22Rv1 (cell line): ENCODE measurements around the gene C14orf132.

Source experiments
- CTCF ChIP-seq: fragments of 450-650 bp; IDR thresholded peaks from 2 replicates; pipeline ENCODE4 v1.5.1; 2017; ENCODE audit warnings: mild to moderate bottlenecking
- ZFX ChIP-seq: fragments of 450-650 bp; IDR thresholded peaks from 2 replicates; pipeline ENCODE4 v1.6.1; 2017; ENCODE audit warnings: antibody characterized with exemption, borderline replicate concordance

GRCh38 chr14:96129128-96129736 lies 90.1 kb downstream of the C14orf132 start:
- TF ChIP-seq CTCF, result no peak
- TF ChIP-seq ZFX, result no peak
